Activated CD8-positive, alpha-beta memory T cell treated with anti-CD3 and anti-CD28 coated beads for 4 hours (primary cell): ENCODE data around the gene VWA3A.
"Not testable (repeated sequence)": the region's sequence is repeated elsewhere in the genome, so short reads cannot be mapped to it uniquely, and the experiment has no call there.

Source experiments
- DNase-seq, 2 donors: peaks; one replicate each; pipeline ENCODE4 v3.0.0-alpha.2; 2020; ENCODE audit warnings: low read depth in 2 of 2

The VWA3A gene

DNA sequence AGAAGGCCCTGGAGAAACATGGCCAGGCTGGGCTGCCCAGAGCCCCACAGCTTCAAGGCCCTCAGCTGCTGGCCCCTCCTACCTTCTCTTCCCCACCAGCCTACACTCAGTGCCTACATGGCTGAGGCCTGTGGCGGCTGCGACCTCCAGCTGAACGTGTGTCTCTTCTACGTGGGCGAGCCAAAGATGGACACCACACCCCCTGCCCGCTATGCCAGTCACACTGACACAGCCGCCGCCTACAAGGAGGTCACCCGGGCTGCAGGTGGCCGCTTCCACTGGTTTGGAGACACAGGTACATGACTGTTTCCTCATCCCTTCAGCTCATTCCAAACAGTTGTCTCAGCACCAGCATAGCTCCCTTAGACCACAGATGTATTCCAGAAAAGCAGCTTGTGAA, 40.5 kb downstream of the VWA3A start:
- no peak for DNase-seq

DNA sequence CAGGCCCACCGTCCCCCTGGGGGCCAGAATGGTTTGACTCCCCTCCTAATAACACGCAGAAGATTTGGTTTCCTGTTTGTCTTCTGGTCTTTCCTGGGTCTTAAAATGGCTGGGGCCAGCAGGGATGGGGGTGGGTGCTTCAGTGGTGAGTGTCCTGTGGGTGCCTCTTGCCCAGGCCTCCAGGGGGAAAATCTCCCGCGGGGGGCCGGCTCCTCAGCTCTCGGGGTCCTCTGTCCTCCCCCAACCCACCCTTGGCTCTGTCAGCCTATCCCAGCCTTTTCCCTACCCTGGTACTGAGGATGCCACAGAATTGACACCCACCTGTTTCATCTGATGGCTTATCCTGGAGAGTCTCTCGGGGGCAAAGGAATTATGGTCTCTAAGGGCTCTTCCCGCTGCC, 46.1 kb downstream of the VWA3A start:
- no peak for DNase-seq

DNA sequence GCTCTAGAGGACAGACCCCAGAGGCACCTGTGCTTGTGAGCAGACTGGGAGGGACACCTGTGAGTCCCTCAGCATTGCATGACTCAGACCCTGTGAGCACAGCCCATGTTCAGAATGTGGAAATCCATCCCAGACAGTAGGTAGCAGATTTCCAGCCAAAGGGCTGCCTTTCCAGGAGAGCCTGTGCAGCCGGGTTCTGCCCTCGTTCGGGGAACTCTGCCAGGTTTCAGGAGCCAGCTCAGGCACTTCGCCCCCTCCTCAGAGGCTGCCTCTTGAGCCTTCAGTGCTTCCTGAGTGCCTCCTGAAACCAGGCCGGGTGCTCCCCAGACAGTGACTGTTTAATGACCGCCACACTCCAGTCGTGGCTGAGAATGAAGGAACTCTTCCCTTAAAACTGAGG, 46.7 kb downstream of the VWA3A start:
- DNase-seq = no peak

DNA sequence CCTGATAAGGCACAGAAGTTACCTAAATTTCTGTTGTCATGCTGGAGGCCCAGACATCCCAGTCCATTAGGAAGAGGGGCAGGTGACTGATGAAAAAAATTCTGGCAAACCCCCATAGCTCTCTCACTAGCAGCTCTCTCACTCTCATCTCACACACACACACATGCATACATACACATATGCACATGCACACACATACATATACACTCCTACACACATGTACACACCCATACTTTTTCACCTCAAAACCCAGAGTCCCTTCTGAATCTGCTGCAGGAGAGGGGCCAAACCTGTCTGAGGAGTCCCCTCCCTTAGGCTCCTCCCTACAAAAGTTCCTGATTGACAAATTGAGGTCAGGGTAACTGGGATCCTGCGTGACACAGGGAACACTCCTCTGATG, 47.4 kb downstream of the VWA3A start:
- no peak for DNase-seq

DNA sequence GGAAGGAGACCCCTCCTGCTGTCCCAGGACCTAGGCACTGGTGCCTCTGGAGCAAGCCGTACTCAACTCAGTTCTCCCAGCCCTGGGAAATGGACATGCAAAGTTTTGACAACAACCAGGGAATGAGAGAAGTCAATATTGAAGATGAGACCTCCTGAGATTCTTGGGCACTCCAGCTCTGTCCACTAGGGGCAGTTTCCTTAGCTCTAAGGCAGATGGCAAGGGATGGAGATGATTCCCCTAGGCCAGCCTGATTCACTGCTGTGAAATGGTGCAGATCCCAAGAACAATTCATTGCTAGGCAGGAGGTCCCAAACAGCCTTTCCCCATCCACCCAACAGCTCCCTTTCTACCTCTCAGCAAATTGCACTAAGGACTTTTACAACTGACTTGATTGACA, 49.4 kb downstream of the VWA3A start:
- DNase-seq = no peak

GRCh38 chr16:22144520-22144919, 52.2 kb downstream of the VWA3A start:
- no peak for DNase-seq

- no peak for DNase-seq
These were observed 55.5 kb downstream of the VWA3A start for GRCh38 chr16:22147853-22148252.

GRCh38 chr16:22151246-22151998, 59.1 kb downstream of the VWA3A start:
- DNase-seq = no peak

DNA sequence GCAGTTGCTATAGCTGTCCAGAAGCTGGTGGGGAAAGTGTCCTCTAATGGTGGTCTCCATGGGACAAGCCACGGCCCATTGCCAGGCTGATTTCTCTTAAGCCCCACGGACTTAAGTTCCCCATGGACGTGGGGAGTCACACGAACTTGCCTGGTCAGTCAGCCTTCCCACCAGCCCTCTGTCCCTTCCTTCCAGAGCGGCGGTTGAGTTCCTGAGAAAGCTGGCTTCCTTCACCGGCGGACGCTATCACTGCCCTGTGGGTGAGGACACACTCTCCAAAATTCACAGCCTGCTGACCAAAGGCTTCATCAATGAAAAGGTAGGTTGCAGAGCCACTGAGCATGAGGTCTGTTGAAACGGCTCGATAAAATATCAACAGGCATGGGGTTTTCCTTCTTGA, 60.0 kb downstream of the VWA3A start:
- DNase-seq = no peak

- DNase-seq = not testable (repeated sequence)
These were observed 60.7 kb downstream of the VWA3A start for GRCh38 chr16:22153078-22153477.

- DNase-seq = no peak
These were observed 69.1 kb downstream of the VWA3A start for GRCh38 chr16:22161401-22161800.

GRCh38 chr16:22161999-22162655, 69.8 kb downstream of the VWA3A start, which contains the start of gene SDR42E2:
Gene SDR42E2, plus strand, starts transcription at chr16:22162506. Its CDS starts 3,077 bp downstream, at chr16:22165583.
- peak in 1 of 2 donors; percentile 2 for DNase-seq

DNA sequence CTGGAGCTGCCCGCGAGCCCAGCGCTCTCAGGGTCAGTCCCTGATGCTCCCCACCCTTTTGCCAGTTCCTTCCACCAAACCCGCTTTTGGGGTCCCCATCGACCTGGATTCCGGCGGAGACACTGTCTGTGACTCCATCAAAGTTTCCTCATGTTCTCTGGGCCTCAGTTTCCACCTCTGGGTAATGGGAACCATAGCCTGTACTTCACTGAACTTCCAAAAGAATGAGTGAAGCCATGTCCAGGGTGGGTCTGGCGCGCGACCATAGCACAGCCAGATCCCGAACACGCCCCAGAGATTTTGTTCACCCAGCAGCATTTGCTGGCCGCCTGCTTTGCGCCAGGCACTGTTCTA, 70.3 kb downstream of the VWA3A start:
- DNase-seq = no peak

DNA sequence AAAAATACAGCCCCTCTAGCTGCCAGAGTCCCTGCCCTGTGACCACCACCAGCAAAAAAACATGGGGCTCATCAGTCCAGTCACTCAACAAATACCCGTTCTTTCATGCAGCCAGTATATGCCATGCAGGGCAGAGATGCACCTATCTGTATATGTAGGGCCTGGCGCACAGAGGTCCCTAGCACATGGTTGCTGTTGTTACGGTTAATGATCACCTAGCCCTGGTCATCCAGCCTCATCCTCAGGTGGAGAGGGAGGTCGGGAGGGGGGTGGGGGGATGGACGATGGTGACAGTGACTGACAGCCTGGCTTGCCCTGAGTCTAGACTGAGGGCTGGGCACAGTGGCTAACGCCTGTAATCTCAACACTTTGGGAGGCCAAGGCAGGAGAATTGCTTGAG, 71.5 kb downstream of the VWA3A start:
- no peak for DNase-seq

DNA sequence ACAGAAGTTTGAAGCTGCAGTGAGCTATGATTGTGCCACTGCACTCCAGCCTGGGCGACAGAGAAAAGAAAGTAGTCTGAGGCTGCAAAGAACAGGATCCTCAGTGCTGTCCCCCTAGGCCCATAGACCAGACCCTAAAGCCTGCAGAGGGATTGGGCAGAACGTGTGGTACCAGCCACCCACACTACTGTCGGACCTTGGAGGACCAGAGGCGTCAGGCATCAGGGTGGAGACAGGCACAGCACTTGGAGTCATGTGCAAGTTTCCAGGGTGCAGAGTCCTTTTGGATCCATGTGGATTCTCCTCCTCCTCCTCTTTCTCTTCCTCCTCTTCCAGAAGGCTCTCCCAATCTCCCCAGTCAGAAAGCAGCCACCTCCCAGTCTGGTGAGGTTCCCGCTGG, 72.1 kb downstream of the VWA3A start:
- DNase-seq = no peak

DNA sequence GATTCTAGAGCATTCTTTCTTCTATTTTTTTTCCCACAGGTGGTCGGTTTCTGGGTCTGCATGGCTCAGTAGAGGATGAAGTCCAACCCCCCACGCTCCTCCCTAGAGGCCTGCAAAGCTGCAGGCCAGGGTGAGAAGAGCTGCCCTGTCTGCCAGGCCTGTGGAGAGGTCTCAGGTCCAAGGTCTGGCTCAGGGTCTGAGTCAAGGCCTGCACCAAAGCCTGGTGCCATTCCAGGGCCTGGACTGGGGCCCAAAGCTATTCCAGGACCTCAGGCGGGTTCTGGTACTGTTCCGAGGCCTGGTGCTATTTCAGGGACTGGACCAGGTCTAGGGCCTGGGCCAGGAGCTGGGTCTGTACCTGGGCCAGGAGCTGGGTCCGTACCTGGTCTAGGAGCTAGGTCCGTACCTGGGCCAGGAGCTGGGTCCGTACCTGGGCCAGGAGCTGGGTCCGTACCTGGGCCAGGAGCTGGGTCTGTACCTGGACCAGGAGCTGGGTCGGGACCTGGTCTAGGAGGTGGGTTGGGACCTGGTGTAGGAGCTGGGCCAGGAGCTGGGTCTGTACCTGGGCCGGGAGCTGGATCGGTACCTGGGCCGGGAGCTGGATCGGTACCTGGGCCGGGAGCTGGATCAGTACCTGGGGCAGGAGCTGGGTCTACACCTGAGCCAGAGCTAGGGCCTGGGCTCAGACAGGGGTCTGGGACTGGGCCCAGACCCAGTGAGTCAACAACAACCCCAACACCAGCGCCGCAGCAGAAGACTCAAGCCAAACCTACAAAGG, 73.4 kb downstream of the VWA3A start:
- DNase-seq = no peak

DNA sequence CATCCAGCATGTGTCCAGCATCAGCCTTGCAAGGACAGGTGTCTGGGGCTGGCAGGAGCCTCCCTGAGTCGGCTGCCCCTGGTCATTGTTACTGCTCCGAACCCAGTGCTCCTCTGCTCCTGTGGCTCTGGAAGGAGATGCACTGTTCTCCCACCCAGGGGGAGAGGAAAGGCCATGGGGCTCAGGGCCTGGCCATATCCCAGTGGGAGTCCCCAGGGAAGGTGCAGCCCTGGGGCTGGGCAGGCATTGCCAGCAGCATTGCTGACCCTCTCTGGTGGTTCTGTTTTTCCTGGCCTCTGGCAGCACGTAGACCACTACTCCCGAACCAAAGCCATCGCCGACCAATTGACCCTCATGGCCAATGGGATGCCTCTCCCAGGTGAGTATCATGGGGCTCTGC, 79.6 kb downstream of the VWA3A start:
- no peak for DNase-seq

DNA sequence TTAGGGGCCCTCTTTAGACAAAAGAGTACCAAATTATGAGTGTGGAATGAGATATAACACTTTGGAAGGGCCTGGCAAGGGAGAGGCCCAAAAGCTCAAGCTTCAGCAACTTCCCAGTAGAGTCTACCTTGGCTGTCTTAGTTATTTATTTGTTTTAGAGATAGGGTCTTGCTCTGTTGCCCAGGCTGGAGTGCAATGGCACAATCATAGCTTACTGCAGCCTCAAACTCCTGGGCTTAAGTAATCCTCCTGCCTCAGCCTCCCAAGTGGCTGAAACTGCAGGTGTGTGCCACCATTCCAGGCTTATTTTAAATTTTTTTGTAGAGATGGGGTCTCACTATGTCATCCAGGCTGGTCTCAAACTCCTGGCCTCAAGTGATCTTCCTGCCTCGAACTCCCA, 80.3 kb downstream of the VWA3A start:
- not testable (repeated sequence) for DNase-seq

- no peak for DNase-seq
These were observed 82.3 kb downstream of the VWA3A start for GRCh38 chr16:22174642-22175041.

GRCh38 chr16:22177968-22178930, 85.9 kb downstream of the VWA3A start:
- DNase-seq = no peak

GRCh38 chr16:22181426-22181825, 89.1 kb downstream of the VWA3A start:
- no peak for DNase-seq

- DNase-seq = no peak
These were observed 89.5 kb downstream of the VWA3A start for GRCh38 chr16:22181843-22182242.
